ENCODE measurements around the gene CERKL.

CERKL gene

GRCh38 chr2:181626671-181627070 lies 30.2 kb downstream of the CERKL start:
- DNase-seq = no peak

- no peak for DNase-seq
These were observed 33.7 kb downstream of the CERKL start for GRCh38 chr2:181623159-181623558.

- DNase-seq = no peak
These were observed 35.0 kb downstream of the CERKL start for GRCh38 chr2:181621779-181622490.

GRCh38 chr2:181619516-181619915 lies 37.4 kb downstream of the CERKL start:
- no peak for DNase-seq

GRCh38 chr2:181616715-181617114 lies 40.2 kb downstream of the CERKL start:
- DNase-seq = no peak

GRCh38 chr2:181614874-181615638 lies 41.8 kb downstream of the CERKL start:
- no peak for DNase-seq

GRCh38 chr2:181613241-181613640 lies 43.7 kb downstream of the CERKL start:
- DNase-seq = no peak

GRCh38 chr2:181607629-181608590 lies 49.0 kb downstream of the CERKL start:
- no peak for DNase-seq

GRCh38 chr2:181605889-181606837 lies 50.7 kb downstream of the CERKL start:
- DNase-seq = no peak

GRCh38 chr2:181602017-181602416 lies 54.9 kb downstream of the CERKL start:
- DNase-seq = no peak

- no peak for DNase-seq
These were observed 60.3 kb downstream of the CERKL start for GRCh38 chr2:181596556-181596955.

GRCh38 chr2:181594322-181594721 lies 62.6 kb downstream of the CERKL start:
- no peak for DNase-seq

- no peak for DNase-seq
These were observed 67.1 kb downstream of the CERKL start for GRCh38 chr2:181589779-181590178.

GRCh38 chr2:181588546-181588945 lies 68.4 kb downstream of the CERKL start:
- no peak for DNase-seq

GRCh38 chr2:181586569-181587081 lies 70.3 kb downstream of the CERKL start:
- DNase-seq = no peak

- no peak for DNase-seq
These were observed 71.2 kb downstream of the CERKL start for GRCh38 chr2:181585732-181586131.

GRCh38 chr2:181581534-181581933 lies 75.4 kb downstream of the CERKL start:
- DNase-seq = no peak

- no peak for DNase-seq
These were observed 78.1 kb downstream of the CERKL start for GRCh38 chr2:181578829-181579228.

GRCh38 chr2:181576431-181576830 lies 80.5 kb downstream of the CERKL start:
- no peak for DNase-seq

GRCh38 chr2:181575650-181576025 lies 81.3 kb downstream of the CERKL start:
- DNase-seq = no peak

- no peak for DNase-seq
These were observed 81.8 kb downstream of the CERKL start for GRCh38 chr2:181575024-181575649.

Data from EL (cell line).